Measurements from ENCODE around the gene EVA1C.
"Not testable (repeated sequence)": the region's sequence is repeated elsewhere in the genome, so short reads cannot be mapped to it uniquely, and the experiment has no call there.

The EVA1C gene

GRCh38 chr21:32484706-32485380 is 72.3 kb downstream of the EVA1C start:
- no peak for TF ChIP-seq CTCF (conservative IDR thresholded peaks at IDR 0.05; ENCODE audit: low read depth, low read length)
- DNase-seq (ENCODE audit: low read depth) = no peak
- H3K4me3 ChIP-seq (ENCODE audit: low read length) = no peak overlapping the region

- no peak for TF ChIP-seq CTCF (conservative IDR thresholded peaks at IDR 0.05; ENCODE audit: low read depth, low read length)
- no peak overlapping the region for H3K4me3 ChIP-seq (ENCODE audit: low read length)
- no peak for DNase-seq (ENCODE audit: low read depth)
Measured at GRCh38 chr21:32492376-32492775, 79.9 kb downstream of the EVA1C start.

GRCh38 chr21:32494934-32495709 is 82.6 kb downstream of the EVA1C start:
- H3K4me3 ChIP-seq (ENCODE audit: low read length) = no peak overlapping the region
- DNase-seq (ENCODE audit: low read depth) = peak; percentile 60
- no peak for TF ChIP-seq CTCF (conservative IDR thresholded peaks at IDR 0.05; ENCODE audit: low read depth, low read length)

GRCh38 chr21:32496568-32496967 is 84.1 kb downstream of the EVA1C start:
- DNase-seq (ENCODE audit: low read depth) = no peak
- H3K4me3 ChIP-seq (ENCODE audit: low read length) = no peak overlapping the region
- no peak for TF ChIP-seq CTCF (conservative IDR thresholded peaks at IDR 0.05; ENCODE audit: low read depth, low read length)

GRCh38 chr21:32499249-32500055 is 86.9 kb downstream of the EVA1C start:
- TF ChIP-seq CTCF (conservative IDR thresholded peaks at IDR 0.05; ENCODE audit: low read depth, low read length) = peak; percentile 10
- peak; percentile 81 for DNase-seq (ENCODE audit: low read depth)
- H3K4me3 ChIP-seq (ENCODE audit: low read length) = no peak overlapping the region

- H3K4me3 ChIP-seq (ENCODE audit: low read length); DNase-seq (ENCODE audit: low read depth): not testable (repeated sequence)
Measured at GRCh38 chr21:32503641-32504040, 91.1 kb downstream of the EVA1C start.

GRCh38 chr21:32505767-32506166 is 93.3 kb downstream of the EVA1C start:
- not testable (repeated sequence) for DNase-seq (ENCODE audit: low read depth); H3K4me3 ChIP-seq (ENCODE audit: low read length)

- DNase-seq (ENCODE audit: low read depth); H3K4me3 ChIP-seq (ENCODE audit: low read length): not testable (repeated sequence)
Measured at GRCh38 chr21:32506411-32506965, 94.0 kb downstream of the EVA1C start.
